ENCODE measurements around the gene GRHL1.

GRHL1 gene

DNA sequence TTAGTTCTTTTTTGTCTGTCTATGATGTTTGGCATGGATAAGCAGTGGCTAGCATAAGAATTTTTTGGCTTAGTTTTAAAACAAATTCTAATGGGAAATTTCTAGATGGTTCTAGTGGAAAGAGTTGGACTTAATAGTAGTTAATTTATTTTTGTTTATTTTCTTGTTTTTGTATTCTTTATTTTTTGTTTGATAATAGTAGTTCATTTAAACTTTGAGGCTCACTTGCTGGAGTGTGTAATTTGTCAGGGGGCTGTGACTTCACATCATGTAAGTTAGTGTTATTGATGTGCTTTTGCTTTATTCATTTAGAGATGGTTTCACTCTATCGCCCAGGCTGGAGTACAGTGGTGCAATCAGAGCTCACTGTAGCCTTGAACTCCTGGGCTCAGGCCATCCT, 48.2 kb downstream of the GRHL1 start:
- no peak for DNase-seq (ENCODE audit: low spot score)
- Mint-ChIP-seq H3K27me3 (ENCODE audit: low read depth) (peaks cover 6% of the 10 kb centered on the region), H3K36me3 (ENCODE audit: low read depth) (no peaks in the 10 kb centered on the region), H3K4me3 (no peak overlapping the region), H3K9me3 (no peaks in the 10 kb centered on the region), H3K4me1 (ENCODE audit: low read depth) (peaks cover 2% of the 10 kb centered on the region), H3K27ac (no peak overlapping the region)

DNA sequence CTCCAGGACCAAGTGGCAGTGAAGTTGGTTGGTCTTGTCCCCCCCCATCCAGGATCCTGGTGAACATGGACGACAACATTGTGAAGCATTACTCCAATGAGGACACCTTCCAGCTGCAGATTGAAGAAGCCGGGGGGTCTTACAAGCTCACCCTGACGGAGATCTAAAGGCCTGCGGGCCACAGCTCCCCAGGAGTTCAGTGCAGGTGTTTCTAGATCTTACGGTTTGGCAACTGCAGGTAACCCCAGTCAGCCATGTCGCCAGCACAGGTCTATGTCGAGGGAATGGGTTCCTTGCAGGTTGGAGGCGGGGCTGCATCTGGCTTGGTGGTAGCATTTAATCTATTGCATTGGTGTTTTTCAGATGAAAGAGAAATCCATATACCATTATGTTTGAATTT, 49.0 kb downstream of the GRHL1 start:
- no peak overlapping the region for H3K4me3 Mint-ChIP-seq

DNA sequence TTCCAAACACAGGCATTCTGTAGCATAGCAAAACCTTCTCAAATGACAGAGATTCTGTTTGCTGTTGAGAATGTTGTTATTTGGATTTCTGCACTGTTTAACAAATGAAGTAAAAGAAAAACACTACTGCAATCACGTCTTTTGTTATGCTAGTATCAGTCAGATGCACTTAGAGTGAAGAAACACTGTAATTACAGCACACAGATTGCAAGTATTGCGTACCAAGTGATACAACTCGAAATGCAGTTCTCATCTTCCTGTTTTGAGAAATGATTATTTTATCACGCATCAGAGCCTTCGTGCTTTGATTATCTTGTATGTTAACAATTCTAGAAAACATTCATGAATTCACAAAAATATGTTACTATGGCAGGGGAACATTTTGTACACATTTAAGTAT, 50.1 kb downstream of the GRHL1 start:
- H3K36me3 Mint-ChIP-seq (ENCODE audit: low read depth) = no peaks in the 10 kb centered on the region
- peaks cover 6% of the 10 kb centered on the region for H3K27me3 Mint-ChIP-seq (ENCODE audit: low read depth)
- no peaks in the 10 kb centered on the region for H3K9me3 Mint-ChIP-seq
- peaks cover 2% of the 10 kb centered on the region for H3K4me1 Mint-ChIP-seq (ENCODE audit: low read depth)
- H3K27ac Mint-ChIP-seq = no peak overlapping the region
- H3K4me3 Mint-ChIP-seq = no peak overlapping the region
- no peak for DNase-seq (ENCODE audit: low spot score)

More for the DNA sequence above, 49.0 kb downstream of the GRHL1 start:
- H3K36me3 Mint-ChIP-seq (ENCODE audit: low read depth) = no peaks in the 10 kb centered on the region
- peaks cover 3% of the 10 kb centered on the region for H3K27me3 Mint-ChIP-seq (ENCODE audit: low read depth)
- no peaks in the 10 kb centered on the region for H3K9me3 Mint-ChIP-seq
- peaks cover 2% of the 10 kb centered on the region for H3K4me1 Mint-ChIP-seq (ENCODE audit: low read depth)
- H3K27ac Mint-ChIP-seq = no peak overlapping the region
- DNase-seq (ENCODE audit: low spot score) = no peak

DNA sequence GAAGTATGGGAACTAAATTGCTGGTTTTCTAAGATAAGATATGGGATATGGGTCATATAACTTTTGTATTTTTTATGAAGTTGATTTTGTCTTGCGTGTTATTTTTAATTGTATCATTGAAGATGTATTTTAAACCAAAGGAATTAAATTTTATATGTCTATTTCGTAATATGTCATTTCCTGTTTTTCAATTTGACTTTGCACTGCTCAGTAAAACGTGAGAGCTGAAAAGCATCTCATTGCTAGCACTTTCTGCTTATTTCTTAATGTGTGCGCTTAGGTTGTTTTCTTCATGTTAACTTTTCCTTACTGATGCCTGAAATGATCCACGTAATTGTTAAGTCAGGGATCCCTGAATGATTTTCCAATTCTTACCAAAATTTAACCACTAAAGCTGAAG, 50.6 kb downstream of the GRHL1 start:
- DNase-seq (ENCODE audit: low spot score) = no peak
- H3K4me3 Mint-ChIP-seq = no peak overlapping the region
- H3K4me1 Mint-ChIP-seq (ENCODE audit: low read depth) = peaks cover 2% of the 10 kb centered on the region
- no peaks in the 10 kb centered on the region for H3K9me3 Mint-ChIP-seq
- peaks cover 6% of the 10 kb centered on the region for H3K27me3 Mint-ChIP-seq (ENCODE audit: low read depth)
- H3K36me3 Mint-ChIP-seq (ENCODE audit: low read depth) = no peaks in the 10 kb centered on the region
- no peak overlapping the region for H3K27ac Mint-ChIP-seq

DNA sequence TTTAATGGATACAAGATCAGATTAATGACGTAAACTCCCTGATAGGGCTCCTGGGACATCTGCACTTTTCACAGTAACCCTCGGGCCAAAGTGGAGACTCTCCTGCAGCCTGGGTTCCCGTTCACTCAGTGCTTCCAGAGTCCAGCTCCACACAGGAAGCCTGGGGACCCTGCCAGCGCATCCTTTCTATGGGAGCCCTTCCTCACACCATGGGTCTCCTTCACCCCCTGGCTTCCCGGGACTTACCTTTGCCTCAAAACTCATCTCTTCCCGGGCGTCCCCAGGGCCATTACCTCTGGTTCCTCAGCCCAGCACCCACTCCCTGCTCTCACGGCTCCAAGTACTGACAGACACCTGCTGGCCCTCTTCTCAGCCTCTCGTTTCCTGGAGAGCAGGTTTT, 51.2 kb downstream of the GRHL1 start:
- H3K27ac Mint-ChIP-seq = no peak overlapping the region

DNA sequence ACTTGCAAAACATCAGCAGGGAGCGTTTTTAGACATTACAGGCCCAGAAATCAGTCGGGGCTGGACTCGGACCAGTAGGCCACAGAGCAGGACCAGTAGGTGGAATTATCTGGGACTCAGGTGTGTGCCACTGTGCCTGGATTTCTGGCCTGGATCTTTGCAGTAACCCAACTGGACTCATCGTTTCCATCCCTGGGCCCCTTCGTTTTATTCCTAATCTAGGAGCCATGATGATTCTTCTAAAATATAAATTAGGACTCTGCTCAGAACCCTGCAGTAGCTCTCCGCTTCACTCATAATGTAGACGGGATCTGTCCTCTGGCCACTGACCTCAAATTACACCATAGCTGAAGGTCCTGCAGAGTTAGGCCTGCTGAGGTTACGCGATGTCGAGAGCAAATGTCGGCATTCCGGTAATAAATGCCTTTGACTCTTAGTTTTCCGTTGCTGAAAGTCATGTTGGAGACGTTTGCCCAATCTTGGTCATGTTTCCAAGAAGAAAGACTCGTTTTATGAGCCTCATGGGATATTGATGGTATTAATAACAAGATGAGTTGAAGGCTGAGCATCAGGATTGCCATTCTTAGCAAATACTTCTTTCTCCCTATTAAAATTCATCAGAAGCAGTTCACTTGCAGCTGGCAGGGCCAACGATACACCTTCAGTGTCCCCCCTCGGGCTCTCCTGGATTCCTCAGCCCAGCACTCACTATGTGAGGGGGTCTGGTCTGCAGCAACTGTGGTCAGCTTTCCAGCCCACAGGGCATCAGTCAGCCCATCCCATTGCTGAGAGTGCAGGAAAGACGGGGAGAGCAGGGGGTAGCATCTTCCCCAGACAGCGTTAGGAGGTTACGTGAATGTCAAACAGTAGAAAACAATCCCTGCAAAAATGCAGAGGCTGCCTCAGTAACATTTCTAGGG, 52.0 kb downstream of the GRHL1 start:
- peaks cover 6% of the 10 kb centered on the region for H3K27me3 Mint-ChIP-seq (ENCODE audit: low read depth)
- H3K36me3 Mint-ChIP-seq (ENCODE audit: low read depth) = no peaks in the 10 kb centered on the region
- peaks cover 2% of the 10 kb centered on the region for H3K4me1 Mint-ChIP-seq (ENCODE audit: low read depth)
- no peak overlapping the region for H3K4me3 Mint-ChIP-seq
- no peaks in the 10 kb centered on the region for H3K9me3 Mint-ChIP-seq
- H3K27ac Mint-ChIP-seq = no peak overlapping the region
- DNase-seq (ENCODE audit: low spot score) = no peak

More for the DNA sequence above, 51.2 kb downstream of the GRHL1 start:
- peaks cover 6% of the 10 kb centered on the region for H3K27me3 Mint-ChIP-seq (ENCODE audit: low read depth)
- no peaks in the 10 kb centered on the region for H3K9me3 Mint-ChIP-seq
- no peak overlapping the region for H3K4me3 Mint-ChIP-seq
- no peaks in the 10 kb centered on the region for H3K36me3 Mint-ChIP-seq (ENCODE audit: low read depth)
- peaks cover 2% of the 10 kb centered on the region for H3K4me1 Mint-ChIP-seq (ENCODE audit: low read depth)
- no peak for DNase-seq (ENCODE audit: low spot score)

DNA sequence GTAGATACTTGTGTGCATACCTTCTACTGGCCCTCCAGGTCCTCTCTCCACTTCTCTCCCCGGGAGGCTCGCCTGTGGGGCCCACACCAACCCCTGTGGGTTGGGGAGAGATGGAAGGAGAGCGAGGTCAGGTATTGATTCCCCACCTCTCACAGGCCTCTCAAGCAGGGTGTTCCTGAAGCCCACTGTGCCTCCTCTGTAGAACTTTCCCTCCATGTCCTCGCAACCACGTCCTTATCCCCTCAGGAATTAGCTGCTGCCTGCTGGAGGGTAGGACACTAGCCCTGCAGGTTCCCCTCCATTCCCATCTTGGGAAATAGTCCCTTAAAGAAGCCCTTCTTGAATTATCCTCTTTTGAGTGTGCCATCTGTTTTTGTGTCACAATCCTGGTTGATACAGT, 52.9 kb downstream of the GRHL1 start:
- Mint-ChIP-seq H3K36me3 (ENCODE audit: low read depth) (no peaks in the 10 kb centered on the region), H3K27me3 (ENCODE audit: low read depth) (peaks cover 6% of the 10 kb centered on the region), H3K27ac (no peak overlapping the region), H3K4me3 (no peak overlapping the region), H3K9me3 (no peaks in the 10 kb centered on the region), H3K4me1 (ENCODE audit: low read depth) (peaks cover 2% of the 10 kb centered on the region)
- DNase-seq (ENCODE audit: low spot score) = no peak

DNA sequence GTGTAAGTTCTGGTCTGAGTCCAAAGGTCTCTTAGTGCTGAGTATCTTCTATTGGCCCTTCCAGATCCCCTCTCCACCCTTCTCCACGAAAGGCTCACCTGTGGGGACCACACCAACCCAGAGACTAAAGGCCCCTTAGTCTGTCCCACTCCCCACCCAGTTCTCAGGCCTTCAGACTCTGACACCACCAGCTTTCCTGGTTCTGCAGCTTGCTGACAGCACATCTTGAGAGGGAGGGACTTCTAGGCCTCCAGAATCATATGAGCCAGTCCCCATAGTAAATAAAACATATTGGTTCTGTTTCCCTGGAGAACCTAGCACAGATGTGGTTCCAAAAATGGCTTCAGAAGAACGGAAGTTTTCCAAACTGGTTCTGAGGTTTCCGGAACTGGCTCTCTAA, 53.3 kb downstream of the GRHL1 start:
- H3K4me3 Mint-ChIP-seq = no peak overlapping the region
- no peak overlapping the region for H3K27ac Mint-ChIP-seq
- H3K4me1 Mint-ChIP-seq (ENCODE audit: low read depth) = peaks cover 2% of the 10 kb centered on the region

DNA sequence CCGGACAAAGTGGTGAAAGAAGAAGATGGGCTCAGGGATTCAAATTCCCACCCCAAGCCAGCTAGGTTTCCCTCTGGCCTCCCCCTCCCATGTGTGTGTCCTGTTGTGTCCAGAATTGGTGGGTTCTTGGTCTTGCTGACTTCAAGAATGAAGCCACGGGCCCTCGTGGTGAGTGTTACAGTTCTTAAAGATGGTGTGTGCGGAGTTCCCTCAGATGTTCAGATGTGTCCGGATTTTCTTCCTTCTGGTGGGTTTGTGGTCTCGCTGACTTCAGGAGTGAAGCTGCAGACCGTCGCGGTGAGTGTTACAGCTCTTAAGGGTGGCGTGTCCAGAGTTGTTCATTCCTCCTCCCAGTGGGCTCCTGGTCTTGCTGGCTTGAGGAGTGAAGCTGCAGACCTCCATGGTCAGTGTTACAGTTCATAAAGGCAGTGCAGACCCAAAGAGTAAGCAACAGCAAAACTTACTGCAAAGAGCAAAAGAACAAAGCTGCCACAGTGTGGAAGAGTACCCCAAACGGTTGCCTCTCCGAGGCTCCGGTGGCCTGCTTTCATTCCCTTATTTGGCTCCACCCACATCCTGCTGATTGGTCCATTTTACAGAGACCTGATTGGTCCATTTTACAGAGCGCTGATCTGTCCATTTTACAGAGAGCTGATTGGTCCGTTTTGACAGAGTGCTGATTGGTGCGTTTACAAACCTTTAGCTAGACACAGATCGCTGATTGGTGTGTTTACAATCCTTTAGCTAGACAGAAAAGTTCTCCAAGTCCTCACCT, 54.2 kb downstream of the GRHL1 start:
- H3K27ac Mint-ChIP-seq = no peak overlapping the region
- H3K4me3 Mint-ChIP-seq = no peak overlapping the region
- H3K27me3 Mint-ChIP-seq (ENCODE audit: low read depth) = peaks cover 6% of the 10 kb centered on the region
- no peaks in the 10 kb centered on the region for H3K9me3 Mint-ChIP-seq
- peaks cover 2% of the 10 kb centered on the region for H3K4me1 Mint-ChIP-seq (ENCODE audit: low read depth)
- H3K36me3 Mint-ChIP-seq (ENCODE audit: low read depth) = no peaks in the 10 kb centered on the region
- no peak for DNase-seq (ENCODE audit: low spot score)

More for the DNA sequence above, 53.3 kb downstream of the GRHL1 start:
- no peaks in the 10 kb centered on the region for H3K9me3 Mint-ChIP-seq
- H3K36me3 Mint-ChIP-seq (ENCODE audit: low read depth) = no peaks in the 10 kb centered on the region
- no peak for DNase-seq (ENCODE audit: low spot score)
- peaks cover 6% of the 10 kb centered on the region for H3K27me3 Mint-ChIP-seq (ENCODE audit: low read depth)

DNA sequence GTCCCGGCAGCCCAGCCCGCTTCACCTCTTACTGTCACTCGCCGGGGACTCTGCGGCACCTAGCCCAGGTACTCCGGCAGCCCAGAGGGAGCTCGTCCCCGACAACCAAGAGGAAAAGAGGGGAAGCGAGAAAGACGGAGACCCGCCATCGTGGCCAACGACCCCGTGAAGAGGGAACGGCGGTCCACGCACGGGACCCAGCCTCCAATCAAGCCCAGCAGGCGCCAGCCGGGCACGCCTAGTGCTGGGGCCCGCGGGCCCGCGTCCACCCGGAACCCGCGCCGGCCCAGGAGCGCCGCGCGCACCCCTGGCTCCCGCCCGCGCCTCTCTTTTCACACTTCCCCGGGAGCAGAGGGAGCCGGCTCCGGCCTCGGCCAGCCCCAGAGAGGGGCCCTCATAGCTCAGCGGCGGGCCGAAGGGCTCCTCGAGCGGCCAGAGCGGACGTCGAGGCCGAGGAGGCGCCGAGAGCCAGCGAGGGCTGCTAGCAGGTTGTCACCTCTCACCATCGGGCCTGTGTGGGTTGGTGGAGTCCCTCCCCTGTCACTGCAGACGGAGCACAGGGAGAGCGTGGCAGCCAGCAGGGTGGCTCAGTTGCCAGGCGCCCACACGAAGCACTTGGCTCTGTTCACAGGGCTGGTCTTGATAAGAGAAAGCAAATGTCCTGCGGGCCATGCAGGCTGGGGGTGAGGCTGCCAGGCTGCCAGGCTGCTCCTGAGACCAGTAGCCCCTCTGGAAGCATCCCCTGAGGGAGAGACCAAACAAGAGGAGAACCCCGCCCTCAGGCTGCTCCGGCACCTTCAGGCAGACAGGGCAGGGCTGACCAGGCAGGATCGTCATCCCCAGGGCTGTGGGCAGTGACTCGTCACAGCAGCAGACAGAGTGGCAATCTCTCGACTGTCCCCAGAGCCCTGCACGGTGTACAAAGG, 55.0 kb downstream of the GRHL1 start:
- peaks cover 6% of the 10 kb centered on the region for H3K27me3 Mint-ChIP-seq (ENCODE audit: low read depth)
- H3K4me3 Mint-ChIP-seq = no peak overlapping the region
- peaks cover 2% of the 10 kb centered on the region for H3K4me1 Mint-ChIP-seq (ENCODE audit: low read depth)
- H3K9me3 Mint-ChIP-seq = no peaks in the 10 kb centered on the region
- no peak overlapping the region for H3K27ac Mint-ChIP-seq
- no peaks in the 10 kb centered on the region for H3K36me3 Mint-ChIP-seq (ENCODE audit: low read depth)
- DNase-seq (ENCODE audit: low spot score) = no peak

DNA sequence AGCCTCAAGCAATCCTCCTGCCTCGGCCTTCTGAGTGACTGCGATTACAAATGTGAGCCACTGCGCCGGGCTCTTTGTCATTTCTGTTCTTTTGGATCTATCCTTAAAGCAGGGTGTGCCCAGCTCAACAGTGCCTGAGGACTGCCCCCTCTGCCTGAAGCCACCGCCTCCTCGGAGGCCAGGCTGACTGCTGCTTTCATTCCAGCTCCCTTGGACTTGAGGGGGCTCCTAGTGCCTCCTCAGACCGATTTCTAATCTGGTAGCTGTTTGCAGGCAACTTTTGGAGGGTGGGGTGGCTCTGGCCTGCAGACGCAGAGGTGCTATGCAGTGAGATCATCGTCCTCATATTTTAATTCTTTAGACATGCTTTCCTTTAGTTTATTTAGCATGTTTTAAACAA, 55.9 kb downstream of the GRHL1 start:
- no peaks in the 10 kb centered on the region for H3K36me3 Mint-ChIP-seq (ENCODE audit: low read depth)
- no peak for DNase-seq (ENCODE audit: low spot score)
- H3K4me3 Mint-ChIP-seq = no peak overlapping the region
- H3K27me3 Mint-ChIP-seq (ENCODE audit: low read depth) = peaks cover 4% of the 10 kb centered on the region
- no peaks in the 10 kb centered on the region for H3K9me3 Mint-ChIP-seq
- no peak overlapping the region for H3K27ac Mint-ChIP-seq
- H3K4me1 Mint-ChIP-seq (ENCODE audit: low read depth) = no peaks in the 10 kb centered on the region

DNA sequence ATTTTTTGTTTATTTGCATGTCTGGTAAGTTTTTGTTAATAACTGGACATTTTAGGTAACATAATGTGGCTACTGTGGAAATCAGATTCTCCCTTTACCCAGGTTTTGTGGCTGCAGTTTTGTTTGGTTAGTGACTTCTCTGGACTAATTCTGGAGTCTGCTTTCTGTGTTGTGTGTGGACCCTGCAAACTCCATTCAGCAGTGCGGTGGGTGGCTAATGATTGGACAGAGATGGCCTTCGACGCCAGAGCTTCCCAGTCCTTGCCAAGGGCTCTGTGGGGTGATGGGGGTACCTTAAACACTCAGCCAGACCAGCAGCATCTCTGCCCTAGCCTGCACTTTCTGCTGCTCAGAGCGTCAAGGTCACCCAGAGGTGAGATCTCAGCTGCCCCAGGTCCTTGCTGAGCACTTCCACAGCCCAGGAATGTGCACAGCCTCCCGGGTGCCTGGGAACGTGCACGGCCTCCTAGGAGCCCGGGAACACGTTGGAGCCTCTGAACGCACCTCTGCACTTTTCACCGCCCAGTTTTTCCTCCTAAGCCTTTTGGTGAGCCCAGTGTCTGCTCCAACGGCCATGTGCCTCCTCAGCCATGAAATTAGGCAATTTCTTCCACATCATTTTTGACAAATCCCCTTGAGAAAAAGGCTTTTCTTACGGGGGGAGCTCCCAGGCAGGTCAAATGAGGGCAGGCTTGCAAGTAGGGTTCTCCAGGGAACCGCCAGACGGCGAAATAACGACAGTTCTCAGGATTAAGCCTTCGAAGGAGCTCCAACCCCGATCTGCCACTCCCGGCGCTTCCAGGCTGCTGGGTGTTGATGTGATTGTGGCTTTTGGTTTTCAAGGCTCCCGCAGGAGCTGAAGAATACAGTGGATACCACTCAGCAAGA, 56.7 kb downstream of the GRHL1 start:
- DNase-seq (ENCODE audit: low spot score) = no peak
- H3K36me3 Mint-ChIP-seq (ENCODE audit: low read depth) = no peaks in the 10 kb centered on the region

DNA sequence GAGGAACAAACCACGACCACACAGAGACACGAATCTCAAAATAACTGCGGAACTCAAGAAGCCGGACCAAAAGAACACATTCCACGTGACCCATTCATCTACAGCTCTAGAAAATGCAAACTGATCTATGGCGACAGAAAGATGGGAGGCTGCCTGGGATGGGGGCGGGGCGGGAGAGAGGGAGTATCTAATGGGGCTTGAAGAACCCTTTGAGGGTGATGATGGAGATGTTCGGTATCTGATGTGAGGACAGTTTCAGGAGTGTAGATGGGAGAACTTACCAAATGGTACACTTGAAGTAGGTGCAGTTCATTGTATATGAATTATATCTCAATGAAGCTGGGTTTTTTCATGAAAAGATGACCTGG, 57.3 kb downstream of the GRHL1 start:
- Mint-ChIP-seq H3K27me3 (ENCODE audit: low read depth) (peaks cover 4% of the 10 kb centered on the region), H3K4me3 (no peak overlapping the region), H3K36me3 (ENCODE audit: low read depth) (no peaks in the 10 kb centered on the region), H3K27ac (no peak overlapping the region), H3K9me3 (no peaks in the 10 kb centered on the region), H3K4me1 (ENCODE audit: low read depth) (no peaks in the 10 kb centered on the region)
- DNase-seq (ENCODE audit: low spot score) = no peak

More for the DNA sequence above, 56.7 kb downstream of the GRHL1 start:
- Mint-ChIP-seq H3K27me3 (ENCODE audit: low read depth) (peaks cover 4% of the 10 kb centered on the region), H3K9me3 (no peaks in the 10 kb centered on the region), H3K27ac (no peak overlapping the region), H3K4me3 (no peak overlapping the region), H3K4me1 (ENCODE audit: low read depth) (no peaks in the 10 kb centered on the region)
